Muscle of arm (tissue), 12 donors: ENCODE data around the gene FARS2. TPM values are rescaled to one million over a fixed set of nuclear protein-coding genes. Genes with fewer than 3 reads are reported as not detected.

Source experiments
- DNase-seq: peaks from one replicate; pipeline ENCODE4 v3.0.0-alpha.2; 2013
- polyA plus RNA-seq, 12 donors: library from polyadenylated mRNA; unstranded; fragments of 120-200 nt; gene quantifications; one replicate each; pipeline ENCODE4 v1.2.1, GENCODE V29; 2013; ENCODE audit not compliant: insufficient read length in 12 of 12

The FARS2 gene
- polyA plus RNA-seq, 12 donors: 7.1 to 16.5 (median 10.8) TPM; not detected in 1

DNA sequence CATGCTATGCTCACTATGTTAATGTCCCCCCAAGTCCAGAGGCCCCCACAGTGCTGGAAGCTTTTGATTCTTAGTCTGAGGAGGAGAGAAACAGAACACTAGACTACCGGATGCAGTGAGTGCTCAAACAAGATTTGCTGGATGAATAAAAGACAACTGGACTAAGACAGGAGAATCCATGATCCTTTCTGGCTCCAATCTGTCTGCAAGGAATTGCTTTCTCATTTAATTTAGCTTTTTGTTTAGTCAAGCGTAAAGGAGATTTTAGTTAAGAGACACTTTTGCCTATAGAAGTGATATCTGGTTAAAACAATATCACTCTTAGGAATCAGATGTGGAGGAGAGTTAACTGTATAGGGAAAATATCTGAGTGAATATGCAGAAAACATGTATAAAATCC lies 14.1 kb upstream of the FARS2 start:
- no peak for DNase-seq

DNA sequence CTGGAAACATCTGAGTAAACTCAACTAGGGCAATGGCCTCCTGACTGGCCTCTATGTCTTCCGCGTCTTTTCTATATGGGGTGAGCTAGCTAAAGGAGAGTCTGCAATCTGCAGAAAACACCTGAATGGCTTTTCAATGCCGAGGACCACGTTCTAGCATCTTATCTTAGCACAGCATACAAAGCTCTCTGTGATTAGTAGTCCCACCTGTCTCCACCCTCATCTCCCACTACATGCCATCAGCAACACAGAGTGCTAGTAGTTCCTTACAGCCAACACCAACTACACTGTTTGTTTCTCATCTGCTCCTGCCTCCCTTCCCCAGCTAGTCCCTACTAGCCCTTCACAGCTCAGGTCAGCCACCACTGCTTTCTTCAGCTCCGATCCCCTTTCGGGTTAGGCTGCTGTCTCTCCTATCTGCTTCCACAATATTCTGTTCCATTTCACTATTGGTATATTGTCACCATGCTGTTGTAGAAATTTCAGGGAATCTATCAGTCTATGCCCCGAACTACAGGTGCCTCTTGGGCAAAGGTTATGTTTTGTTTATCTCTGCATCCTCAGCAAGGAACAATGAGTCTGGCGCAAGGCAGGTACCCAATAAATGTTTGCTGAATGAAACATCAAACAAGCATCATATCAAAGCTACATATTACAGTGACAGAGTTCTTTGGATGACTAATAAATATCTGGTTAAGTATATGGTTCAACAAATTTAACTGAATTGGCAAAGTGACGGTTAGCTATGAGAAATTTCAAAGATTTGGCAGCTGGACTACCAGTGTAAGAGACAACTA lies 12.8 kb upstream of the FARS2 start:
- no peak for DNase-seq

- DNase-seq: no peak
Measured at GRCh38 chr6:5249451-5250122, 11.7 kb upstream of the FARS2 start.

GRCh38 chr6:5250451-5250850 lies 10.9 kb upstream of the FARS2 start:
- no peak for DNase-seq

DNA sequence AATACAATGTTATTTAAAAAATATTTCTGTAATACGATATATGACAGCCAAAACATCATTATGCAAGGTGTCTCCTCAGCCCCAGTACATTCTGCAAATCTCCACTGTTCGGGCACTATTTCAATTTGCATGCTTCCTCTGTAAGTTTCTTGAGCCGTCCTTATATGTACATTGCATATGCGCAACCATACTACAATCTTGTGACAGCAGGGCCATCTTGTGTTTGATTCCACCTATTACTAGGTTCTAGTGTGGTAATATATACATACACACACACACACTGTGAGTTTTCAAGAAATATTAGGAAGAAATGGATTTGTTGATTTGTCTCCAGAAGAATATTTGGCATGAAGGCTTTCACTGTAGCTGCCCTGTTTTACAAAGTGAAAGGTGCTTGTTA lies 10.4 kb upstream of the FARS2 start:
- DNase-seq: peak; percentile 27

DNA sequence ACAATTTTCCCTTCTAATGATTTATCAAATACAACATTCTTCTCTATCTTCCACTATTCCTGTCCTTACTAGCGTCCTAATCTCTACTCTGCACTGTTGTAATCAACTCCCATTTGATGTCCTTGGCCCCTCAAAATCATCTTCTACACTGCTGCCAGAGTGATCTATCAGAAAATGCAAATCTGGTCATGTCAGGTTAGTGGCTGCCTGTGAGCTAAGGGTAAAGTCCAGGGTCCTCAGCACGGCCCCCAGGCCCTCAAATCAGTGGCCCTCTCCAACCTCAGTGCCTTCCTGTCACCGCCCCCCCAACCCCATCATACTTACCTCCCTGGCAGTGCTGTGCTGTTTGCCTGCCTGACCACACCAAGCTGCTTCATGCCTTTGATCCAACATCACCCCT lies 4.4 kb upstream of the FARS2 start:
- DNase-seq: no peak

GRCh38 chr6:5257400-5257799 lies 3.9 kb upstream of the FARS2 start:
- DNase-seq: no peak

DNA sequence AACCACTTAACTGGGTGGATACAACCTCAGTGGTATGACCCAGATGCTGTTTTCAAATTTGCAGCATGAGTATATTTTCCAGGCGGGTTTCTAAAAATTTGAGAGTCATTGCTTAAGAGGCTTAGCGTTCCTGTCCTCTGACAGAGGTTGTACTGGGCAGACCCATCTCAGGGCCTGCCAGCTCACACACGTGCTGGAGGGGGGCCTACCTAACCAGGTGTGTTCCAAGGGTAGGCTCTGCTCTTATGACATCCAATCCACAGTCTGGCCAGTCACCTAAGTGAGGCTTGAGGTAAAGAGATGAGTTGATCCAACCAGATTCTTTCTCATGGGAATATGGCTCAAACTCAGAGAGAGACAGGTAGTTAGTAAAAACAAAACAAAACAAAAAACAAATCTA lies 1.9 kb upstream of the FARS2 start:
- no peak for DNase-seq

DNA sequence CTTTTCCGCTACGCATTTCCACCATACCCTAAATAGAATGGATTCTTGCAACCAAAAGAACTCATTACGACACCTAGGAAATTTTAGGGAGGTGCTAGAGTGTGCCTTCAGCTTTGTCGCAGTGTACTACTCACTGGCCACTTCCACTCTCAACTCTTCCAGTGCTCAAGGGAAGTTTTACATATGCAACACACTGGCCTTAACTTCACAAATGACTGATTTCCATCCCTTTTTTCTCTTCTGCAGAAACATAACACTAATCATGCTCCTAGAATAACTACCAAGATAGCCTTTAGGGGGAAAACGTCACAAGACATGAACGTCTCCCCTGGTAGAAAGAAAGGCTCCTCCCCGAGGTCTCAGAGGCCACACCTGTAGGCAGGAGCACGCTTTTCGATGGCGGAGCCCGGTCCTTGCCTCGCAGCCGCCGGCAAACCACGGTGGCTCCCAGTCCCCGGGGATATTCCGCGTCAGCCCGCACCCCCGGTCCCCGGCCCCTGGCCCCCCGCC lies 1.1 kb upstream of the FARS2 start:
- peak; percentile 24 for DNase-seq

DNA sequence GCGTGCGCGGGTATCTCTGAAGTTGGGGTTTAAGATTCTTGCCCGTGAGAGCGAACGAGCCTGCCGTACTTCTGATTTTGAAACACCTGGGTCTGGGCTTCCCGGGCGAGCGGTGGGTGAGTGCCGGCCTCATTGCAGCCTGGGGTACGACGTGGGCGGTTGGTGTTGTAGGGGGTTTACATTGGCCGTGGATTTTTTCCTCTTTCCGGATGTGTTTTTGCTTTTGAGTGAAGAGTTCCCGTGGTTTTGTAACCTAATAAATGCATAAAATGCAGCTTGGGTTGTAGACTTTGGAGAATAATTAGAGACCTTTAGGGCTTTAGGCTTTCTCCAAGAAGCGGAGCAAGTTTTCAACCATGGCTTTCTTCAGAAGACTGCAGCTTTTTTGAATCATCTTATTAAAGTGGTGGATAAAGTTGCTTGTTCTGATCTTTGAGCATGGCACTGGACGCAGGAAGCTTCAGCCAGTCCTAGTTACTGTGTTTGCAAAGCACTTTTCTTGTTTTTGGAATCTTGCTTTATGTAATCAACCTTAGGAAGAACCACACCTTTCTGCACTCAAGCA lies 314 bp downstream of the FARS2 start:
- no peak for DNase-seq

DNA sequence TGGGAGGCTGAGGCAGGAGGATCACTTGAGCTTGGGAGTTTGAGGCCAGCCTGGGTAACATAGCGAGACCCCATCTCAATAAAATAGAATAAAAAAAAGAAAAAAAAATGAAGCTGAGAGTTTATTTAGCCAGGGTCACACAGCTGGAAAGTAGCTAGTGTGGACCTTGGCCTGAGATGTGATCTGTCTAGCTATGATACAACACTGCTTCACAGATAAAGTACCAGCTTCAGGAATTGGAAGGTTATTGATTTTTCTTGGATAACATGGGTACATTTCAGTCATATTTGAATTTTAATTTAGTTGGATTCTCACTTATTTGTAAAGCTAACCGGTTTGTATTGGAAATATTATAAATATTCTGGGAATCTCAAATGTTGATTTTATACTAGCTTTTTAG lies 5.1 kb downstream of the FARS2 start:
- DNase-seq: no peak

GRCh38 chr6:5270093-5270680 lies 8.9 kb downstream of the FARS2 start:
- no peak for DNase-seq

DNA sequence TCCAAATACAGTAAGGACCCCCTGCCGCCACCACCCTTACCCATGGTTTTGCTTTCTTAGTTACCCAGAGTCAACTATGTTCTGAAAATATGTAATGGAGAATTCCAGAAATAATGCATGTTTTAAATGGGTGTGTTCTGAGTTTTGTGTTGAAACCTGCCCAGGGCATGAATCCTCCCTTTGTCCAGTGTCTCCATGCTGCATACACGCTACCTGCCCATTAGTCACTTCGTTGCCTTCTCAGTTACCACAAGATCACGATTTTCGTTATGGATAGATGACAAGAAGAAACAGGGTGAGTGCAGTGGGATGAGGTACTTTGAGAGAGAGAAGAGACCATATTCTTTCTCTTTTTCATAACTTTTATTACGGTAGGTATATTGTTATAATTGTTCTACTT lies 10.6 kb downstream of the FARS2 start:
- DNase-seq: no peak

DNA sequence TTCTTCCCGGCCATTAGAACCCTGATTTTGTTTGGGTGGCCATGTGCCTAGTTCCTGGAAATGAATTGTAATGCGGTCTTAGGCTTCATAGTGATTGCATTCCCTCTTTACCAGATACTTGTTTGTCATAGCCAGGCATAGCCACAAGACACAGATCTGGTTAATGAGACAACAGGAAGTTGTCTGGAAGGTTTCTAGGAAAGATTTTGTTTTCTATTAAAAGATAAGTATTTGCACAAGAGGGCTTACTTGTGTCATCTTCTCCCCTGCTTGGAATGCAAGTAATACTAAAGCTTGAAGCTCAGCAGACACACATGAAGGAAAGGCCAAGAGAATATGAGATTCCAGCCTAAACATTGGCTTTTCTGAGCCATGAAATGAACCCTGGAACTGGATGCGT lies 12.9 kb downstream of the FARS2 start:
- DNase-seq: no peak

DNA sequence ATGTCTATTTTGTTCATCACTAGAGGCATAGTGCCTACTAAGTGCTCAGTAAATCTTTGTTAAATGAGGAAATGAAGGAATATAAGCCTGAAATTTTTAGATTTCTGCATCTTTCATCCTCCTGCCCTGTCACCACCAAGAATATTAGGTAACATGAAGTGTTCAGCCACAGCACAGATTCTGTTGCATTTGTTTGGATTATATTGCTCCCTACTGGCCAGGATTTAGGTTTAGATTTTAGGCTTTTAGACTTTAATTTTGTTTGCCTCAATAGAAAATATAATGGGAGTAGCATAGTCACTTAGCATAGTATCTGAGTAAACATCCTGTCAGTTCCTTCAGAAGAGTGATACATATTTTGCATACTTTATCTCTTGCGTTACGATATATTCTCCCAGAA lies 14.2 kb downstream of the FARS2 start:
- no peak for DNase-seq

GRCh38 chr6:5276581-5276980 lies 15.3 kb downstream of the FARS2 start:
- no peak for DNase-seq

DNA sequence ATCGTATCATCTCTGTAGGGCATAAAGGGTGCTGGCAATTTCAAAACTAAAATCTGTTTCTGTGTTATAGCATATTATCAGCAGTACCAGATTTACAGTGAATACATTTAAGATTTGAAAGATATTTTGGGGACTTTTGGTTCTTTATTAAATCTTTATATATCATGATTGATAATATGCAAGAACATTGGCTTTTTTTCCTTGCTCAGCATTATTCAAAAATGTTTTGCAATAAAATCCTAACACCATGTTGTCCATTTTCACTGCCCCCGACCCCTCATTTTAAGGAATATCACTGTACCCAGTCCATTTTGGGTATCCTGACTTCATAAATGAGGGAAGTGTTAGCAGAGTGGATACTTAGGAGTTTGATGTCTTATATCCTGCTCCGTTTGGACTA lies 16.3 kb downstream of the FARS2 start:
- no peak for DNase-seq

DNA sequence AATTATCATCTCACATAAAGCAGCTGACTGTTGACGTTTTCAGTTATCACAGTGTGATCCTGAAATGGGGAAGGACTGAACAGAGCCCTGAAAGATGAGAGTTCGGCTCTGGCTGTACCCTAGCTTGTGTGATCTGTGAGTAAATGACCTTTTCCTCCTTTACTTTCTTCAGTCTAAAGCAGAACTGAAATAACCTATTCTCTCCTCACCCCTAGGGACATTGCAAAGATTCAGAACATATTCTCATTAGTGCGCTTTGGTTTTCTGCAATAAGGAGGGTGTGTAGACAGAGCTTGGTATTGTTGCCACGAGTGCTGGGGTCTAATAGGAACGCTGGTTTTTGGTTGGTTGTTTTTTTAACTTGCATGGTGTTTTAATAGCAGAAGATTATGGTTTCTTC lies 16.7 kb downstream of the FARS2 start:
- DNase-seq: no peak

DNA sequence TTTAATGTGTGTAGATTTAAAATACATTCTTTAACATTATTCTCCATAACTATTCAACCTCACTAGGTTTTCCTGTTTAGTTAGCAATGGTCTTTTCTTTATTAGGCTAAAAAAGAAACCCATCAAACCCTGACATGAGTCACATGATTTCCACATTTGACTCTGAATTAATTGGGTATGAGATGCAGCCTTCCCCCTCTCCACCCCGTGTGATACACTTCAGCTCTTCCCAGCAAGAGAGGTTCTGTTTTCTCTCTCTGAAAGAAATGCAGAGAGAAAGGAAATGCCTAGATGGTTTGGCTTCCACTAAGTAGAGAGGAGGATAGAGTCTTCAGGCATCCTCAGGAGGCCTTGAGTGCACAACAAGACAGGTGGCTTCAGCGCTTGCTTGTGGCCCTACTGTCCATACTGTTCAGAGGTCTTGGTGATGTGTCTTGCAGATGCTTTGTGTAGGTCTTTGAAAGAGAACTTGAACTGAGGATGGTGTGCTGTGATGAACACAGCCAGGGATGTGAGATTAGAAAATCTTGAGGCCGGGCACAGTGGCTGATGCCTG lies 17.3 kb downstream of the FARS2 start:
- DNase-seq: no peak

DNA sequence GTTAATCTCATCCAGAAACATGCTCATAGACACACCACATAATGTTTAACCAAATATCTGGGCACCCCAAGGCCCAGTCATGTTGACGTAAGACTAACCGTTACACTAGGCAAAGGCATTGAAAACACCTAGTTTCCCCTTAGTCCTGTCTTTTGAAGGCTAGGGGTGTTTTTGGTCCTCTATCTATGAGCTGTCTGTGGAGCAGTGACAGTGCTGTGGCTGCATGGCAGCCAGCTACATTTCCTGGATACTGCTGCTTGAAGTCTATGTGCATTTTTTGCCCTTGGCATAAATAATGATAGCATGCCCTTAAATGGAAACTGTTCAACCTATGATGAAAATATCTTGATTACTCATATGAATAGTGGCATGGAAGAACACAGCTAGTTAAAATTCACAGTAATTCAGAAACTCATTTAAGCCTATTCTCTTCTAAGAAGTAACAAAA lies 18.6 kb downstream of the FARS2 start:
- no peak for DNase-seq

GRCh38 chr6:5280920-5281319 lies 19.6 kb downstream of the FARS2 start:
- DNase-seq: no peak

GRCh38 chr6:5282191-5282623 lies 20.9 kb downstream of the FARS2 start:
- DNase-seq: no peak
